Left forelimb (tissue), 1 donor: Measurements from ENCODE around the gene MZB1.
"Not testable (repeated sequence)": the region's sequence is repeated elsewhere in the genome, so short reads cannot be mapped to it uniquely, and the experiment has no call there.

ENCODE experiments used
- DNase-seq: peaks from one replicate; pipeline ENCODE4 v3.0.0-alpha.2; 2018; ENCODE audit warnings: low spot score

The MZB1 gene

GRCh38 chr5:139391570-139392323, 2.0 kb upstream of the MZB1 start:
- no peak for DNase-seq

- DNase-seq: no peak
Observed at GRCh38 chr5:139390639-139391569, 1.2 kb upstream of the MZB1 start.

- DNase-seq: no peak
Observed at GRCh38 chr5:139388198-139388821, 1.4 kb downstream of the MZB1 start.

- no peak for DNase-seq
Observed at GRCh38 chr5:139387611-139388197, 2.0 kb downstream of the MZB1 start.

GRCh38 chr5:139386956-139387355, 2.8 kb downstream of the MZB1 start:
- DNase-seq: not testable (repeated sequence)

GRCh38 chr5:139386050-139386438, 3.7 kb downstream of the MZB1 start:
- no peak for DNase-seq

- DNase-seq: no peak
Observed at GRCh38 chr5:139385061-139386049, 4.4 kb downstream of the MZB1 start.

GRCh38 chr5:139384591-139385051, 5.1 kb downstream of the MZB1 start:
- DNase-seq: no peak

GRCh38 chr5:139383993-139384590, 5.6 kb downstream of the MZB1 start:
- DNase-seq: no peak

- no peak for DNase-seq
Observed at GRCh38 chr5:139383275-139383992, 6.3 kb downstream of the MZB1 start, which contains the start of gene SLC23A1. TSS of gene SLC23A1 (minus strand) at chr5:139383297. CDS start at chr5:139383253, 44 bp downstream.

- no peak for DNase-seq
Observed at GRCh38 chr5:139382807-139383206, 6.9 kb downstream of the MZB1 start.

GRCh38 chr5:139381837-139382761, 7.6 kb downstream of the MZB1 start:
- DNase-seq: no peak

GRCh38 chr5:139379626-139380449, 9.9 kb downstream of the MZB1 start:
- DNase-seq: no peak

GRCh38 chr5:139378941-139379361, 10.8 kb downstream of the MZB1 start:
- DNase-seq: no peak

- DNase-seq: no peak
Observed at GRCh38 chr5:139378101-139378825, 11.4 kb downstream of the MZB1 start.

- DNase-seq: no peak
Observed at GRCh38 chr5:139377226-139377625, 12.5 kb downstream of the MZB1 start.

GRCh38 chr5:139376364-139376763, 13.3 kb downstream of the MZB1 start:
- no peak for DNase-seq
